Fibroblast of skin of left quadriceps (primary cell): ENCODE measurements around the gene EIF4EBP3.

ENCODE experiments used
- DNase-seq, 2 experiments: peaks; one replicate each; pipeline ENCODE4 v3.0.0-alpha.2; 2013; ENCODE audit warnings: low read depth in 2 of 2

Gene EIF4EBP3

GRCh38 chr5:140547508-140548299 is at the start of gene EIF4EBP3:
Gene EIF4EBP3, plus strand, starts transcription at chr5:140547662. Its CDS starts 76 bp downstream, at chr5:140547738.
- peak; percentile 78 to 79 for DNase-seq

GRCh38 chr5:140497897-140498296 is 49.6 kb upstream of the EIF4EBP3 start:
- no peak for DNase-seq

GRCh38 chr5:140498591-140498990 is 48.9 kb upstream of the EIF4EBP3 start:
- no peak for DNase-seq

GRCh38 chr5:140502834-140503233 is 44.6 kb upstream of the EIF4EBP3 start:
- DNase-seq, result no peak

GRCh38 chr5:140509898-140510297 is 37.6 kb upstream of the EIF4EBP3 start:
- DNase-seq, result no peak

- DNase-seq, result no peak
Measured at GRCh38 chr5:140513124-140513523, 34.3 kb upstream of the EIF4EBP3 start.

- DNase-seq, result no peak
Measured at GRCh38 chr5:140524003-140524402, 23.5 kb upstream of the EIF4EBP3 start.

GRCh38 chr5:140540227-140540626 is 7.2 kb upstream of the EIF4EBP3 start:
- no peak for DNase-seq

GRCh38 chr5:140542972-140543371 is 4.5 kb upstream of the EIF4EBP3 start:
- no peak for DNase-seq

- DNase-seq, result no peak
Measured at GRCh38 chr5:140544986-140545385, 2.5 kb upstream of the EIF4EBP3 start.

GRCh38 chr5:140545606-140546005 is 1.9 kb upstream of the EIF4EBP3 start:
- DNase-seq, result no peak

- no peak for DNase-seq
Measured at GRCh38 chr5:140546851-140547507, 483 bp upstream of the EIF4EBP3 start.

- DNase-seq, result no peak
Measured at GRCh38 chr5:140548300-140548688, 832 bp downstream of the EIF4EBP3 start.

GRCh38 chr5:140548791-140549190 is 1.3 kb downstream of the EIF4EBP3 start:
- no peak for DNase-seq

GRCh38 chr5:140549237-140550144 is 2.0 kb downstream of the EIF4EBP3 start:
- DNase-seq, result no peak

- DNase-seq, result no peak
Measured at GRCh38 chr5:140550147-140551079, 3.0 kb downstream of the EIF4EBP3 start.

- DNase-seq, result no peak
Measured at GRCh38 chr5:140551872-140552271, 4.4 kb downstream of the EIF4EBP3 start.

- no peak for DNase-seq
Measured at GRCh38 chr5:140553657-140554056, 6.2 kb downstream of the EIF4EBP3 start.

- no peak for DNase-seq
Measured at GRCh38 chr5:140554454-140554853, 7.0 kb downstream of the EIF4EBP3 start.

GRCh38 chr5:140555747-140556312 is 8.4 kb downstream of the EIF4EBP3 start:
- DNase-seq, result no peak

- DNase-seq, result no peak
Measured at GRCh38 chr5:140556438-140556837, 9.0 kb downstream of the EIF4EBP3 start.
